Measurements from ENCODE around the gene CD300LF.

The CD300LF gene

GRCh38 chr17:74682028-74682427, 30.7 kb downstream of the CD300LF start:
- TF ChIP-seq CTCF (IDR thresholded peaks at IDR 0.05): no peak

- TF ChIP-seq CTCF (IDR thresholded peaks at IDR 0.05): no peak
Observed at GRCh38 chr17:74680941-74681340, 31.8 kb downstream of the CD300LF start.

- TF ChIP-seq CTCF (IDR thresholded peaks at IDR 0.05): no peak
Observed at GRCh38 chr17:74680213-74680612, 32.5 kb downstream of the CD300LF start.

DNA sequence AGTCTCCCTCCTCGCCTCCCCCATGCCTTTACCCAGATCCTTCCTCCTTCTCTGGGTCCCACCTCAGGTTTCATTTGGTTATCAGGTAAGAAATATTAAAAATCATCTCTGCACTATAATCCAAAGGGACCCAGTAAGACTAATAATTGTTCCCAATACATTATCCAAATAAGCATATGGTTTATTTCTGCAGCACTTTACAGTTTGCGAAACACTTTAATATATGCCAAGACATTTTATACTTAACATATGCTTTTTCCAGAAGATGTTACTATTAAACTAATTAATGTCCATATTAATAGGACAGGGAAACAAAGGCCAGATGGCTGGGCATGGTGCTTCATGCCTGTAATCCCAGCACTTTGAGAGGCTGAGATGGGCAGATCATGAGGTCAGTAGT, 33.3 kb downstream of the CD300LF start:
- TF ChIP-seq CTCF (IDR thresholded peaks at IDR 0.05): no peak

- no peak for TF ChIP-seq CTCF (IDR thresholded peaks at IDR 0.05)
Observed at GRCh38 chr17:74678541-74678940, 34.2 kb downstream of the CD300LF start.

GRCh38 chr17:74677558-74678466, 34.9 kb downstream of the CD300LF start:
- TF ChIP-seq CTCF (IDR thresholded peaks at IDR 0.05): no peak

GRCh38 chr17:74671031-74671771, 41.5 kb downstream of the CD300LF start:
- TF ChIP-seq CTCF (IDR thresholded peaks at IDR 0.05): no peak
